KG1 (cell line): Measurements from ENCODE around the gene DCUN1D3.
"Not testable (repeated sequence)": the region's sequence is repeated elsewhere in the genome, so short reads cannot be mapped to it uniquely, and the experiment has no call there.

Source experiments
- DNase-seq: peaks from one replicate; lab custom pipeline; 2025; lab: John Stamatoyannopoulos, UW

DCUN1D3 gene

GRCh38 chr16:20862162-20862960 is 37.8 kb downstream of the DCUN1D3 start:
- DNase-seq, result no peak

GRCh38 chr16:20860995-20861394 is 39.2 kb downstream of the DCUN1D3 start:
- not testable (repeated sequence) for DNase-seq

GRCh38 chr16:20860361-20860760 is 39.8 kb downstream of the DCUN1D3 start:
- no peak for DNase-seq

GRCh38 chr16:20859699-20860098 is 40.5 kb downstream of the DCUN1D3 start:
- no peak for DNase-seq

- no peak for DNase-seq
These were observed 40.9 kb downstream of the DCUN1D3 start for GRCh38 chr16:20859229-20859628.

- DNase-seq, result no peak
These were observed 42.9 kb downstream of the DCUN1D3 start for GRCh38 chr16:20857281-20857680.

- DNase-seq, result no peak
These were observed 45.2 kb downstream of the DCUN1D3 start for GRCh38 chr16:20854963-20855362.

- DNase-seq, result no peak
These were observed 46.1 kb downstream of the DCUN1D3 start for GRCh38 chr16:20853981-20854620.

- no peak for DNase-seq
These were observed 47.0 kb downstream of the DCUN1D3 start for GRCh38 chr16:20853143-20853542.

GRCh38 chr16:20851601-20852000 is 48.6 kb downstream of the DCUN1D3 start:
- no peak for DNase-seq

- DNase-seq, result no peak
These were observed 49.2 kb downstream of the DCUN1D3 start for GRCh38 chr16:20850981-20851380.

- peak; percentile 32 for DNase-seq
These were observed 50.4 kb downstream of the DCUN1D3 start for GRCh38 chr16:20849589-20850390.

GRCh38 chr16:20847550-20847949 is 52.6 kb downstream of the DCUN1D3 start:
- no peak for DNase-seq

GRCh38 chr16:20846551-20846950 is 53.6 kb downstream of the DCUN1D3 start:
- DNase-seq, result no peak

- DNase-seq, result no peak
These were observed 54.1 kb downstream of the DCUN1D3 start for GRCh38 chr16:20846030-20846429.

GRCh38 chr16:20844588-20844987 is 55.6 kb downstream of the DCUN1D3 start:
- DNase-seq, result peak; percentile 34

GRCh38 chr16:20844054-20844453 is 56.1 kb downstream of the DCUN1D3 start:
- DNase-seq, result no peak

GRCh38 chr16:20839504-20839903 is 60.7 kb downstream of the DCUN1D3 start:
- no peak for DNase-seq

GRCh38 chr16:20838240-20838639 is 61.9 kb downstream of the DCUN1D3 start:
- no peak for DNase-seq

- DNase-seq, result no peak
These were observed 67.1 kb downstream of the DCUN1D3 start for GRCh38 chr16:20833086-20833485.

GRCh38 chr16:20830372-20830771 is 69.8 kb downstream of the DCUN1D3 start:
- no peak for DNase-seq

- no peak for DNase-seq
These were observed 70.6 kb downstream of the DCUN1D3 start for GRCh38 chr16:20829536-20829935.
